Measurements from ENCODE around the gene TBC1D1.

The TBC1D1 gene

GRCh38 chr4:38132843-38133662 lies 242.2 kb downstream of the TBC1D1 start:
- DNase-seq: no peak

GRCh38 chr4:38133711-38134480 lies 243.0 kb downstream of the TBC1D1 start:
- no peak for DNase-seq

- no peak for DNase-seq
These were observed 244.3 kb downstream of the TBC1D1 start for GRCh38 chr4:38135201-38135600.

- DNase-seq: no peak
These were observed 245.7 kb downstream of the TBC1D1 start for GRCh38 chr4:38136604-38137003.

- DNase-seq: no peak
These were observed 246.2 kb downstream of the TBC1D1 start for GRCh38 chr4:38137080-38137479.

GRCh38 chr4:38138363-38138762 lies 247.5 kb downstream of the TBC1D1 start:
- DNase-seq: no peak

- no peak for DNase-seq
These were observed 248.3 kb downstream of the TBC1D1 start for GRCh38 chr4:38139187-38139586.

GRCh38 chr4:38140643-38141203 lies 249.8 kb downstream of the TBC1D1 start:
- no peak for DNase-seq

- DNase-seq: no peak
These were observed 251.1 kb downstream of the TBC1D1 start for GRCh38 chr4:38141808-38142500.

- DNase-seq: no peak
These were observed 253.1 kb downstream of the TBC1D1 start for GRCh38 chr4:38144031-38144430.

- DNase-seq: no peak
These were observed 254.3 kb downstream of the TBC1D1 start for GRCh38 chr4:38145033-38145678.

GRCh38 chr4:38145741-38146140 lies 254.9 kb downstream of the TBC1D1 start:
- no peak for DNase-seq

- DNase-seq: no peak
These were observed 255.5 kb downstream of the TBC1D1 start for GRCh38 chr4:38146383-38146782.

- DNase-seq: no peak
These were observed 258.6 kb downstream of the TBC1D1 start for GRCh38 chr4:38149472-38149996.

- DNase-seq: no peak
These were observed 259.2 kb downstream of the TBC1D1 start for GRCh38 chr4:38149997-38150671.

- no peak for DNase-seq
These were observed 259.9 kb downstream of the TBC1D1 start for GRCh38 chr4:38150766-38151165.

GRCh38 chr4:38151873-38152272 lies 261.0 kb downstream of the TBC1D1 start:
- no peak for DNase-seq

GRCh38 chr4:38152305-38152704 lies 261.4 kb downstream of the TBC1D1 start:
- no peak for DNase-seq

- DNase-seq: no peak
These were observed 262.0 kb downstream of the TBC1D1 start for GRCh38 chr4:38152721-38153386.

- DNase-seq: no peak
These were observed 262.5 kb downstream of the TBC1D1 start for GRCh38 chr4:38153387-38153760.

GRCh38 chr4:38154252-38154651 lies 263.4 kb downstream of the TBC1D1 start:
- no peak for DNase-seq

Data from CD4-positive, alpha-beta T cell treated with Interleukin-4 for 4 hours (primary cell).